ENCODE results near the gene WHAMM.

WHAMM gene

GRCh38 chr15:82833362-82833682 is 23.9 kb downstream of the WHAMM start:
- in situ Hi-C loops (cut with MboI; ENCODE audit: low pct_unique_long_range_greater_than_20kb, low sequenced_read_pairs, unreplicated experiment), result loop anchor here (25.0 kb wide), 1 partner anchor 296 kb away; the partner anchor contains the start of gene RPS17
- DNase-seq (ENCODE audit: low spot score), result peak; percentile 12
- TF ChIP-seq CTCF (IDR thresholded peaks at IDR 0.05; ENCODE audit: extremely low read depth, insufficient read depth, missing control alignments), result no peak

- in situ Hi-C loops (cut with MboI; ENCODE audit: low pct_unique_long_range_greater_than_20kb, low sequenced_read_pairs, unreplicated experiment), result loop anchor here (25.0 kb wide), 1 partner anchor 298 kb away; the partner anchor contains the start of gene RPS17
- no peak for DNase-seq (ENCODE audit: low spot score)
- no peak for TF ChIP-seq CTCF (IDR thresholded peaks at IDR 0.05; ENCODE audit: extremely low read depth, insufficient read depth, missing control alignments)
These were observed 26.0 kb downstream of the WHAMM start for GRCh38 chr15:82835391-82835917.

DNA sequence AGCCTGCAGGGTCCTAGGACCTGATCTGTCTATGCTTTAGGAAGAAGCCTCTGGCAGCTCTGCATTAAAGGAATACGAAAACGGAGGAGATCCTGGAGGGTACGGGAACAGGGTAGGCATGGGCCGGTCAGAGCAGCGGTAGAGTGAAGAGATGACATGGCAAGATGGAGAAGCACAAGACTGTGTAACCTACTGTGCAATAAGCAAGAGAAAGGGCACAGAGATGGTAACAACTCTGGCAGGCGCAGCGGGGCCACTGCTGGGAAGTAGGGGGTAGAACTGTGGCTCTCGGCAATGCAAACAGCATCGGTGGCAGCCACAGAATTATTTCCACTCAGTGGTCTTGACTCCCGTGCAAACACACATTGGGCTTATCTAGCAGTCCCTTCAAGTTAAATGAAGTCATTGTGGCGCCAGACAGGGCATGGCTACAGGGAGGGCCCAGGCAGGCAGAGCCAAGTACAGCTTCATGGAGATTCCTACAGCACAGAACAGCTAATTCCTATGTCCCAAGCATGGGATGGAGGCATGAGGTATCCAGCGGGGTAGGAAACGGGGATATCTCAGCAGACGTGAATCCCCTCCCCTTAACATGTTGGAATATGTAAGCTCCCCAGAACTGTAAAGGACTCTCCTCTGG is 28.8 kb downstream of the WHAMM start:
- no peak for TF ChIP-seq CTCF (IDR thresholded peaks at IDR 0.05; ENCODE audit: extremely low read depth, insufficient read depth, missing control alignments)
- in situ Hi-C loops (cut with MboI; ENCODE audit: low pct_unique_long_range_greater_than_20kb, low sequenced_read_pairs, unreplicated experiment), result loop anchor here (25.0 kb wide), 1 partner anchor 301 kb away; the partner anchor contains the start of gene RPS17
- DNase-seq (ENCODE audit: low spot score), result peak; percentile 3

- no peak for TF ChIP-seq CTCF (IDR thresholded peaks at IDR 0.05; ENCODE audit: extremely low read depth, insufficient read depth, missing control alignments)
- no peak for DNase-seq (ENCODE audit: low spot score)
- in situ Hi-C loops (cut with MboI; ENCODE audit: low pct_unique_long_range_greater_than_20kb, low sequenced_read_pairs, unreplicated experiment), result loop anchor here (25.0 kb wide), 1 partner anchor 302 kb away; the partner anchor contains the start of gene RPS17
These were observed 29.7 kb downstream of the WHAMM start for GRCh38 chr15:82839136-82839535.

DNA sequence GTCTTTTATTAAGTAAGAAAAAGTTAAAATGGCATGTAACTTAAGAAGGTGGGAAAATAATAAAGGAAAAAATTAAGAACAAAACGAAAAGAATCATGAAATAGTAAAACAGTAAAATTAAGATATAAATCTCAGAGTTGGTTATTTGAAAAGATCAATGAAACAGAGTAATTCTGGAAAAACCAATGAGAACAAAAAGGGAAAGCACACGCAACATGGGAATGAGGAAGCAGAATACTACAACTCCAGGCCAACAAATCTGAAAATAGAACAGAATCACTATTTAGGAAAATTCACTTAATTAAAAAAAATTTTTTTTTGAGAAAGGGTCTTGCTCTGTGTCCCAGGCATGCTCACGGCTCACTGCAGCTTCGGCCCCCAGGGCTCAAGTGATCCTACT is 30.7 kb downstream of the WHAMM start:
- in situ Hi-C loops (cut with MboI; ENCODE audit: low pct_unique_long_range_greater_than_20kb, low sequenced_read_pairs, unreplicated experiment), result loop anchor here (25.0 kb wide), 1 partner anchor 303 kb away; the partner anchor contains the start of gene RPS17
- no peak for DNase-seq (ENCODE audit: low spot score)
- no peak for TF ChIP-seq CTCF (IDR thresholded peaks at IDR 0.05; ENCODE audit: extremely low read depth, insufficient read depth, missing control alignments)

DNA sequence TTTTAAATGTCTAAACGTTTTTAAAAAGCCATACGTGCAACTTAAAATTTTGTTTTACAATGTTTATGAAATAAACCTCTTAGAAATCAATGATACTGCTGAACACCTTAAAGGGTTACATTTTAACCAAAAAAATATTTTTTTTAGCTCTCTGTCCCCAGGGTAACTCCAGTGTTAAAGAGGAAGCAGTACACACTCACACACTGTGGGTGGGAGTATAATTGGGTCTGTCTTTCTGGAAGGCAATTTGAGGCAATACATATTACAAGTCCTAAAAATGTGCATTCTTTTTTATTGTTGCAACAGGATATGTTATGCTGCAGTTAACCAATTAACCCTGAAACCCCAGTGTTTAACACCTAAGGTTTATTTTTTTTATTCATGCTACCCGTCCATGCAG is 34.1 kb downstream of the WHAMM start:
- TF ChIP-seq CTCF (IDR thresholded peaks at IDR 0.05; ENCODE audit: extremely low read depth, insufficient read depth, missing control alignments), result no peak
- in situ Hi-C loops (cut with MboI; ENCODE audit: low pct_unique_long_range_greater_than_20kb, low sequenced_read_pairs, unreplicated experiment), result loop anchor here (25.0 kb wide), 1 partner anchor 306 kb away; the partner anchor contains the start of gene RPS17
- no peak for DNase-seq (ENCODE audit: low spot score)
